SH-SY5Y (cell line): ENCODE results near the gene ERFL.

Experiments used
- GATA2 ChIP-seq: IDR thresholded peaks from 2 replicates; pipeline ENCODE4 v1.6.1; 2011; ENCODE audit warnings: mild to moderate bottlenecking, low read depth, low read length
- GATA3 ChIP-seq: IDR thresholded peaks from 2 replicates; pipeline ENCODE4 v1.6.1; 2011; ENCODE audit warnings: low read depth, mild to moderate bottlenecking, low read length, moderate library complexity

GRCh38 chr19:41893899-41894298 lies 34.4 kb downstream of the ERFL start:
- no peak for TF ChIP-seq GATA2
- no peak for TF ChIP-seq GATA3
